Osteocyte (in vitro differentiated cells): Measurements from ENCODE around the gene CLEC1A. TPM values are rescaled to one million over a fixed set of nuclear protein-coding genes. Genes with fewer than 3 reads are reported as not detected.

Experiments used
- DNase-seq: peaks from one replicate; pipeline ENCODE4 v3.0.0; 2021; ENCODE audit warnings: mixed read lengths; ENCODE audit not compliant: unreplicated experiment; ENCODE audit errors: extremely low spot score
- H3K27ac Mint-ChIP-seq: one replicate; pipeline ENCODE4 v1.8.0; 2021; ENCODE audit warnings: mild to moderate bottlenecking, mixed read lengths; ENCODE audit not compliant: unreplicated experiment
- H3K27me3 Mint-ChIP-seq: one replicate; pipeline ENCODE4 v1.8.0; 2021; ENCODE audit warnings: mixed read lengths; ENCODE audit not compliant: unreplicated experiment
- H3K36me3 Mint-ChIP-seq: one replicate; pipeline ENCODE4 v1.8.0; 2021; ENCODE audit warnings: mixed read lengths; ENCODE audit not compliant: unreplicated experiment
- H3K4me1 Mint-ChIP-seq: one replicate; pipeline ENCODE4 v1.8.0; 2021; ENCODE audit warnings: mixed read lengths; ENCODE audit not compliant: unreplicated experiment
- H3K4me3 Mint-ChIP-seq: one replicate; pipeline ENCODE4 v1.8.0; 2021; ENCODE audit warnings: mild to moderate bottlenecking, moderate library complexity, mixed read lengths; ENCODE audit not compliant: unreplicated experiment
- H3K9me3 Mint-ChIP-seq: one replicate; pipeline ENCODE4 v1.8.0; 2021; ENCODE audit warnings: mixed read lengths; ENCODE audit not compliant: unreplicated experiment
- CTCF ChIP-seq: fragments of 200-600 bp; sonication (generic); IDR thresholded peaks from 2 replicates; pipeline ENCODE4 v1.5.0; 2021; ENCODE audit warnings: antibody characterized with exemption, mild to moderate bottlenecking, moderate library complexity
- total RNA-seq: library from RNA; stranded (reverse); gene quantifications from 2 replicates; pipeline ENCODE4 v1.2.1, GENCODE V29; 2021

CLEC1A gene
- total RNA-seq, 1 donor from 2014 or later = not detected

GRCh38 chr12:10135126-10135525, 36.3 kb upstream of the CLEC1A start:
- DNase-seq = no peak
- Mint-ChIP-seq H3K27ac (no peak overlapping the region), H3K27me3 (peaks cover 8% of the 10 kb centered on the region), H3K9me3 (no peaks in the 10 kb centered on the region), H3K36me3 (no peaks in the 10 kb centered on the region), H3K4me1 (no peaks in the 10 kb centered on the region), H3K4me3 (no peak overlapping the region)
- TF ChIP-seq CTCF = no peak

DNA sequence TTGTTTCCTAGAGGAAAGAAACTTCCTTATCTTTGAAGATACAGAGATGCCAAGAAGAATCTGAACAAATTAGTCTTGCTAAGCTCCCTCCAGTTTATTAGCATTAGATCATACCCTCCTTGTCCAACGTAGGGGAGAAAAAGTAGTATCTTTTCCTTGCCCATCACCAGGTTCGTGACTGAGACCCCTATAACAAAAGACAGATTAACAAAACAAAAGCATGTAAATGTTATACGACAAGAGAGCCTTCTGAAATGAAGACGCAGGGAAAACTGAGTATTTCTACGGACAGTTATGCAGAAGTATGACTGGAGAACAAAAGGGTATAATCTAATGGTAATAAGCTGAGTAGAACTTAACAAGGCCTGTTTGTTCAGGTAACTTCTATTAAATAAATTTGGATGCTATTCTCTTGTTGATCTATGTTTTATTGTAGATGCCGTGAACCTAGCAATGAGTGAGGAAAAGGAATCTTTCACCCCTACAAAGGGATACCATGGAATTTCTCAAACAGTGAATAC, 34.1 kb upstream of the CLEC1A start:
- Mint-ChIP-seq H3K4me3 (no peak overlapping the region), H3K36me3 (no peaks in the 10 kb centered on the region), H3K27me3 (peaks cover 20% of the 10 kb centered on the region), H3K9me3 (no peaks in the 10 kb centered on the region), H3K27ac (no peak overlapping the region), H3K4me1 (no peaks in the 10 kb centered on the region)
- no peak for TF ChIP-seq CTCF
- DNase-seq = no peak

DNA sequence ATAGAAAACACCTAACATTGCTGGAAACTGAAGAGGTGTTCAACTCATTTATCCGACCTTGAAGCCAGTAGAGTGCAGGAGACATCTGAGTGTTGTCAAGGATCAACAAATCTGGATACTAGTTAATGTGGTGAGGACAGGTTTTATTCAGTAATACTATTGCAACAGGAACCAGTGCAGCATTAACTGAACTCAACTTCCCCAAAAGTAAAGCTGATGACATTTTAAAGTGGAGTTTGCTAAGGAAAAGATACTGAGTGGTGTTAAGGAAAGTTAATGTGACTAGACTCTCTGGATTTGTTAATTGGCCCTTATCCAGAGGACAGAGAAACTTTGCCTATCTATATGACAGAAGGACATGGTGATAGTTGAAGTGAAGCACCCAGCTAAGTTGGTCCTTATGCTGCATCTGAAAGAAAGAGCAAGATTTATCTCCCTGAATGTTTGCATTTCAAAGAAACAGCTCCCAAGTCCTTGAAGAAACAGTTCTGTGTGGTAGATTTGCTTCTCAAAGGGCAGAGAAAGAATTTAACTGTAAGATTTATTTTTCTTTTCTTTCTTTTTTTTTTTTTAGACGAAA, 32.4 kb upstream of the CLEC1A start:
- DNase-seq = no peak
- Mint-ChIP-seq H3K4me3 (no peak overlapping the region), H3K27ac (no peak overlapping the region), H3K4me1 (no peaks in the 10 kb centered on the region), H3K27me3 (peaks cover 27% of the 10 kb centered on the region), H3K9me3 (no peaks in the 10 kb centered on the region), H3K36me3 (no peaks in the 10 kb centered on the region)
- no peak for TF ChIP-seq CTCF

GRCh38 chr12:10130042-10130441, 31.3 kb upstream of the CLEC1A start, which contains the start of gene CLEC7A:
Gene CLEC7A (minus strand): TSS chr12:10130199. CDS start chr12:10130082, 117 bp downstream.
- no peak for DNase-seq
- Mint-ChIP-seq H3K9me3 (no peaks in the 10 kb centered on the region), H3K4me1 (no peaks in the 10 kb centered on the region), H3K36me3 (no peaks in the 10 kb centered on the region), H3K4me3 (no peak within 1 kb of the TSS), H3K27ac (no peak within 1 kb of the TSS), H3K27me3 (peaks cover 29% of the 10 kb centered on the region)
- TF ChIP-seq CTCF = no peak

- Mint-ChIP-seq H3K27me3 (peaks cover 29% of the 10 kb centered on the region), H3K4me1 (no peaks in the 10 kb centered on the region), H3K4me3 (no peak overlapping the region)
Measured at GRCh38 chr12:10128687-10129086, 29.9 kb upstream of the CLEC1A start.

More at GRCh38 chr12:10128687-10129086, 29.9 kb upstream of the CLEC1A start:
- no peak for DNase-seq
- H3K36me3 Mint-ChIP-seq = no peaks in the 10 kb centered on the region
- no peak overlapping the region for H3K27ac Mint-ChIP-seq
- no peaks in the 10 kb centered on the region for H3K9me3 Mint-ChIP-seq
- no peak for TF ChIP-seq CTCF
